GM21423 (cell line): ENCODE measurements around the gene KRTAP2-4.
"Not testable (repeated sequence)": the region's sequence is repeated elsewhere in the genome, so short reads cannot be mapped to it uniquely, and the experiment has no call there.

ENCODE experiments used
- ATAC-seq: cut with Tn5 transposase; IDR thresholded peaks from one replicate; pipeline ENCODE4 v1.9.1; 2021; ENCODE audit warnings: mild to moderate bottlenecking, moderate library complexity; ENCODE audit not compliant: unreplicated experiment

The KRTAP2-4 gene

DNA sequence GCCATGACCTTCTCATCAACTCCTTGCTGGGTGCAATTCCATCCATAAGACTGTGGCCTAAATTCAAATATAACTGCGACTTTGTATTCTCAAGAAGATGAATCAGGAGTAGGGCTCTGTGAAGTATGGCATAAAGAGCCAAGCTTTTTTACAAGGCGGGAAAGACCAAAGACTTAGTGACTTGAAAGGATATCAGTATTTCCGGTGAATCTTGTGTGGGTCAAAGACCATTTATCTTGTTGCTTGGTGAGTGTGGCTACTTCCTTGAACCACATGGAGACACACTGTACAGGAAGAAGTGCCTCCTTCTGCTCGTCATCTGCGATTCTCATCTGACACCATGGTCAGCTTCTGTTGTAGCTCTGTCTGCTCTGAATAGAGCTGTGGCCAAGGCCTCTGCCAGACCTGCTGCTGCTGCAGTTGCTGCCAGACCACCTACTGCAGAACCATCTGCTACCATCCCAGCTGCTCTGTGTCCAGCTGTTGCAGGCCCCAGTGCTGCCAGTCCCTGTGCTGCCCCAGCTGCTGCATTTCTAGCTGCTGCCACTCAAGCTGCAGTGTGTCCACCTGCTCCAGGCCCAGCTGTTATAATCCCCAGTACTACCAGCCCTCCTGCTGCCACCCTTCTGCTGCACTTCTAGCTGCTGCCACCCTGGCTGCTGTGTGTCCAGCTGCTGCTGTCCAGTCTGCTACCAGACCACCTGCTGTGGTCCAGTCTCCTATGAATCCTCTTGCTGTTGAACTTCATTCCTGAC is 6.1 kb upstream of the KRTAP2-4 start:
- ATAC-seq: no peak

DNA sequence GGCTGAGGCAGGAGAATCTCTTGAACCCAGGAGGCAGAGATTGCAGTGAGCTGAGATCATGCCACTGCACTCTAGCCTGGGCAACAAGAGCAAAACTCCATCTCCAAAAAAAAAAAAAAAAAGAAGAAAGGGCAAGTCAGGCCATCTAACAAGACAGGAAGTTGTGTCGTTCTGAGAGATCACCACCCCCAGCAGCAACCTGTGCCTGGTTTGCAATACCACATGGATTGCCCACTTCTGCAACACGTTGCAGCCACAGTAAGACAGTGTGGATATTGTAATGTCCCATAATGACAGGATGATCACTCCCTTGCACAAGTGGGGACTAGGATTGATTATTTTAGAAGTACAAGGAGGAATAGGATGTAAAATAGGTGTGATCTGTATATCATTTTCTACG is 3.4 kb upstream of the KRTAP2-4 start:
- no peak for ATAC-seq

DNA sequence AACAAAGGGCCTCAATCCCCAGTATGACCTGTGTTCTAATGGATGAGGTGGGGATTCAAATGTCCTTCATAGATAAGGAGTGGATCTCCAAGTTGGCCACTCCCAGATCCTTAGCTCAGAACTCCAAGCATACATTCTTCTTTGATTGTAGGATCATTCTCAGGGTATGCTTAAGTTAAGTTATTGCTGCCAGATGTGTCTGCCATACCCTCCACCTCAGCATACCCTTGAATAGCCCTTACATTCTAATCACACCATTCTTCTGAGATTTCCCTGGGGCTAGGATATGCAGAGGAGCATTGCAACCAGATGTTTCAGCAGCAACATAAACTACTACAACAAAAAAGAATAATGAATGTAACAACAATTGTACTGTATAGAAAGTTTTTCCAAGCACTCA is 1.6 kb upstream of the KRTAP2-4 start:
- ATAC-seq: no peak

DNA sequence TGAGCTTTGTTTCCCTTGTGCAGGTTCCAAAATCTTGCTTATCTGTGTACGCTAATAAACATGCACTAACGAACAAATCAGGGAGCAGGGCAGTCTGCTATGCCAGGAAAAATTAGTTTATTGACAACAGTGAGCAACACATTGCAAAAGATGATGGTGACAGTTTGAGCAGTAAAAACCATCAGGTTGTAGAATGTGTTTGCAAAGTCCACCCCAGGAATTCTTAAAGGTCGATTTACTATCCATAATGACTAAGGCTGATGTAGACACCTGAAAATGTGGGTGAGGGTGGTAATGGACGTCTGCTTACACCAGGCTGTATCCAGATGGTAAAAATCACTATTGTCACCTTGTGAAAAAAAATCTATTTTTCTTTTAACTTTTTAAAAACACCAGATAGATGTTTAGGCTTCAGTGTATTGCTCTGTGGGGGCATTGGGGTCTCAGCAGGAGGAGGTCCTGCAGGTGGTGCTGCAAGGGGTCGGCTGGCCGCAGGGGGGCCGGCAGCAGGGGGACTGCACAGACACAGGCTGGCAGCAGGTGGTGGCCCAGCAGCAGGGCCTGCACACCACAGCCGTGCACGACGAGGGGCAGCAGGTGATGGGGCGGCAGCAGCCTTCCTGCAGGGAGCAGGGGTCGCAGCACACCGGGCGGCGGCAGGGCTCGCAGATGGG is 526 bp downstream of the KRTAP2-4 start:
- not testable (repeated sequence) for ATAC-seq

DNA sequence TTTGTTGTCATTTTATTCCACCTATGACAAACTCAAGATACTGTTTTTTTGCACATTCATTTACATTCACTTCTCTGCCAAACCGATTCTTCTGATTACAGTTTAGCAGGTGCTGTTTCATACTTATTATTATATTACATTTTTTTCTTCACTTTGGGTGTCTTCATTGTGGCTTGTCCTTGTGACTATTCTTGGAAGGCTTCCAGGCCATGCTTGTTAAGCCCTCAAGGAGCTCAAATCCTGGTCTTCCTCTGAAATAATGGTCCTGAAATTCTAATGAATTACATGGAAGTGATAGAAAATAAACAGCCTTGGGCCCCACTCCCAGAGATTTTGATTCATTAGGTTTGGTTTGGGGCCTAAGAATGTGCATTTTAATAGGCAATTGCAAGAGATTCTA is 1.4 kb downstream of the KRTAP2-4 start:
- ATAC-seq: no peak

DNA sequence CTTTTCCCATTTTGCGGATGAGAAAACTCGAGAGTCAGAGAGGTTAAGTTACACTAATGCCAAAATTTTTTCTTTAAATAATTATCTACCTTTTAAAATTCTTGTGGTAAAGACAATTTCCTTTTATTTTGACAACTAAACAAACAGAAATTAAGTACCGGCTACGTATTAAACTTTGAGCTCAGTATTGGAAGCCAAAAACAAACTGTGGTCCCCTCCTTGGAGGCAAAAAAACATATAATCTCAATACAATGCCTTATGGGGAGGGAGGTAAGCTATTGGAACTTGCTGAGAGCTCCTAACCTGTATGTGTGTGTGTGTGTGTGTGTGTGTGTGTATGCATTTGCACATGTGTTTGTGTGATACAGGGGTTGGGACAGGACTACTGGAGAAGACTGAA is 2.2 kb downstream of the KRTAP2-4 start:
- ATAC-seq: no peak

DNA sequence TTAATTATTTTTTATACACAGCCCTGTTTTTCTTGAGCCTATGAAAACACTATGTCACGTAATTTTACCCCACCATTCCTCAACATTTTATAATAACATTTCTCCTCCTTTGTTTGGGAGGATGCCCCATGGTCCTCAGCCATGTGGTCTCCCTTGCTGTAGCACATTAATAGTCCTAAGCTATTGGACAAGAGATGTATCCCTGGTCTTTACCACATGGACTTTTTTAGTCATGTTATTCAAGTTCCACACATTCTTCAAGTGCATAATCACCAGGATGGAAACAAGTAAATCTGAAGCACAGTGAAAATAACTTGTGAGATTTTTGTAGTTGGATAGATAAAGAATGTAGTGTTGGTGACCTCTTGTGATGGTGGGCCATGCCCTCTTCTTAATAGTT is 3.7 kb downstream of the KRTAP2-4 start:
- ATAC-seq: no peak

DNA sequence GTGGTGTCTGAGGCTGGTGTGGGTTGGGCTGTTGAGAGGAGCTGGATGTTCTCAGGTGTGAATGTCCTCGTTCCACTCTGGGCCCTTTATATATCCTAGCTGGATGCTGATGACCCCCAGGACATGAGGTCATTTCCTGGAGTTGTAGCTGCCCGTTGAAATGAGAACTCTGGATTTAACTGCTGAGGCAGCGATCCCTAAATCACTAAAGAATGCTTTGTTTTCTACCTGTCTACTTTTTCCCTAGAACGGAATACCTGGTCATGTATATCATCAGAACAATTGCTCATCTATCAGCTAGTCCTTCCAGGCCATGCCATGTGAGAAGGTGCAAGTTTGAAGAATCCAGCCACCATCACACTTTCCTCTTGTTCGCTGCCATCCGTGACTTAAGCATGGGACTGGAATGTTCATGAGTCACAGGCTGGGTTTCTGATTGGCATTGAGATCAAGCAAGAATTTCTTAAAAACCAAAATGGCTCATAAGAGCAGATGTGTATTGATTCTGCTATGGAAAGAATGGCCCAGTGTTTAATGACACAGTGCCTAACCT is 5.6 kb downstream of the KRTAP2-4 start, which contains the start of gene KRTAP2-3:
TSS of gene KRTAP2-3 (minus strand) at position 63 of the 553 bp plus-strand sequence. CDS start 64 bp downstream, outside the sequence.
- ATAC-seq: no peak

DNA sequence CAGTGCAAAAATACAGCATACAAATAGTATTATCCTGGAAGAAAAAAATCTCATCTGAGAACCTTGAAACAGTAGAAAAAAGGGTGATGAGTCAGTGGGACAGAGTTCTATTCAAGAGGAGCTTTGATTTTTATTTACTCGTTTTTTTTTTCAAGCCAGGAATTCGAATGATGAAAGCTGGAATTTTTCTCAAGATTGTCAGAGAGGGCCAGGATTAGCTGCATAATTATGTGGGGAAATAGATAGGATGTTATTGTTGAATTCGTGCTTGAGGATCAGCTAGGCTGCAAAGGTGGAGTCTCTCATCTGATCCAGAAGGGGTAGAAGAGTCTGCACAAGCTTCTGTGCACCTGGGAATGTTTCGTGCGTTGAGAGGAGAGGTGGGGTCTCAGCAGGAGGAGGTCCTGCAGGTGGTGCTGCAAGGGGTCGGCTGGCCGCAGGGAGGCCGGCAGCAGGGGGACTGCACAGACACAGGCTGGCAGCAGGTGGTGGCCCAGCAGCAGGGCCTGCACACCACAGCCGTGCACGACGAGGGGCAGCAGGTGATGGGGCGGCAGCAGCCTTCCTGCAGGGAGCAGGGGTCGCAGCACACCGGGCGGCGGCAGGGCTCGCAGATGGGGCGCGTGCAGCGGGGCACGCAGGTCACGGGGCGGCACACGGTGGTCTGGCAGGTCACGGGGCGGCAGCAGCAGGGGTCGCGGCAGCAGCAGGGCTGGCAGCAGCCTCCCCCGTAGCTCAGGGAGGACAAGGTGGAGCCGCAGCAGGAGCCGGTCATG is 6.2 kb downstream of the KRTAP2-4 start:
- ATAC-seq: not testable (repeated sequence)

DNA sequence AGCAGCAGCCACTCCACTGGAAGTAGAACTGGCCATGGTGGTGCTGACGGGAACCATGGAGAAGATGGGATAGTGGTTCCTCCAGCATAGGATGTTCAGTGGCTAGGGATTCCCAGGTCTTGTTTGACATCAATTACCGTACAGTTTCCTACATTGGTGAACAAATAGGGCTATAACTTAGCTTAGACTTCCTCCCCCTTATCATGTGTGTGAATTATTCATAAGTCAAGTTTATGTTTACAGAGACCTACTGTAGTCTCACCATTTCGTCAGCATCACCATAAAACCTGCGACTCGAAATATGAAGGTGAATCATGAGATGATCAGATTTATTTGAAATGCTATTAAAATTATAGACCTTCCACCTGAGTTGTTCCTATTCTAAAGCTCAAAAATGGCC is 6.9 kb downstream of the KRTAP2-4 start:
- no peak for ATAC-seq

DNA sequence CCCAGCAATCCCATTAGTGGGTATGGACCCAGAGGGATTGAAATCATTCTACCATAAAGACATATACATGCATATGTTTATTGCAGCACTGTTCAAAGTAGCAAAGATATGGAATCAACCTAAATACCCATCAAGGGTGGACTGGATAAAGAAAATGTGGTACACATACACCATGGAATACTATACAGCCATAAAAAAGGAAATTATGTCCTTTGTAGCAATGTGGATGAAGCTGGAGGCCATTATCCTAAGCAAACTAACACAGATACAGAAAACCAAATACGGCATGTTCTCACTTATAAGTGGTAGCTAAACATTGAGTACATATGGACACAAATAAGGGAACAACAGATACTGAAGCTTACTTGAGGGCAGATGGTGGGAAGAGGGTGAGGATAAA is 8.1 kb downstream of the KRTAP2-4 start:
- no peak for ATAC-seq

DNA sequence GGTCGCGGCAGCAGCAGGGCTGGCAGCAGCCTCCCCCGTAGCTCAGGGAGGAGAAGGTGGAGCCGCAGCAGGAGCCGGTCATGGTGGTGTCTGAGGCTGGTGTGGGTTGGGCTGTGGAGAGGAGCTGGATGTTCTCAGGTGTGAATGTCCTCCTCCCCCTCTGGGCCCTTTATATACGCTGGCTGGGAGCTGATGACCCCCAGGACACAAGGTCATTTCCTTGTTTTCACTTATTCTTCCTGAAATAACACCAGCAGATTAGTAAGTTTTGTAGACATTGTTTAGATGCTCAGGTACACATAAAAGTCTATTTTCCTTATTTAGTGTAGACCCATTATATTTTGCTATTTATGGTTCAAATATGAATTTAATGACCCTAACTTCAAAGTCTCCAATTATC is 10.5 kb downstream of the KRTAP2-4 start, which contains the start of gene KRTAP2-2:
TSS of gene KRTAP2-2 (minus strand) at position 101 of the 400 bp plus-strand sequence. CDS start at position 82, 19 bp downstream.
- not testable (repeated sequence) for ATAC-seq

DNA sequence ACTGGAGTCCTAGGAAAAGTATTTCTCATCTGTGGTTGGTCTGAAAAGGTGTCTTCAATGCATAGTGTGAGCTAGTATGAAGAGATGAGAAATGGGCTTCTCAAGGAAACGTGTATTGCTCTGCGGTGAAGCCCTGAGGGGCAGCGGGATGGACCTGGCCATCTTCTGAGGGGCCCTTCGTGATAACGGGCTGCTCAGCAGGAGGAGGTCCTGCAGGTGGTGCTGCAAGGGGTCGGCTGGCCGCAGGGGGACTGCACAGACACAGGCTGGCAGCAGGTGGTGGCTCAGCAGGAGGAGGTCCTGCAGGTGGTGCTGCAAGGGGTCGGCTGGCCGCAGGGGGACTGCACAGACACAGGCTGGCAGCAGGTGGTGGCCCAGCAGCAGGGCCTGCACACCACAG is 11.1 kb downstream of the KRTAP2-4 start:
- not testable (repeated sequence) for ATAC-seq

DNA sequence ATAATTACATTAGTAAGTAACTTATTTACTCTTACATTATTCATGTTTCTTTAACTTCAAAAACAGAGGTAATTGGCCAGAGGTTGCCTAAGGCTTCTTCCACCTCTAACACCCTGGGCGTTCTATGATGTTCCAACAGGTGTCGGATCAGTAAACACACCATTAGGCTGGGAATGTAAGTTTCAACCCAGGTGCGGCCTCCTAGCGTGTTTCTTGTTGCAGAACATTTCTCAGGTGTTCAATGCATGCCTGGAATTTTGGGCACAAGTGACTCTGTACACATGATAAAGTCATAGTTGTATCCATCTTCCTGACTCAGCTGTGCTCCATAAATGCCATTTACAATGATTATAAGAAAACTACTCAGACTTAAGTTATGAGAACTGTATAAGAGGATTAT is 11.7 kb downstream of the KRTAP2-4 start:
- ATAC-seq: no peak

DNA sequence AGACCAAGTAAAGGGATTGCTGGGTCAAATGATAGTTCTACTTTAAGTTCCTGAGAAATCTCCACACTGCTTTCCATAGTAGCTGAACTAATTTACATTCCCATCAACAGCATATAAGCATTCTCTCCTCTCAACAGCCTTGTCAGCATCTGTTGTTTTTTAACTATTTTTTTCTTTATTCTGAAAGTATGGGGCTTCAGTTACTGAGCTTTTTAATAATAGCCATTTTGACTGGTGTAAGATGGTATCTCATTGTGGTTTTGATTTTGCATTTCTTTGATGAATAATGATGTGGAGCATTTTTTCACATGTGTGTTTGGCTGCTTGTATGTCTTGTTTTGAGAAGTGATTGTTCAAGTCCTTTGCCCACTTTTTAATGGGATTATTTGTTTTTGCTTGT is 13.1 kb downstream of the KRTAP2-4 start:
- no peak for ATAC-seq

DNA sequence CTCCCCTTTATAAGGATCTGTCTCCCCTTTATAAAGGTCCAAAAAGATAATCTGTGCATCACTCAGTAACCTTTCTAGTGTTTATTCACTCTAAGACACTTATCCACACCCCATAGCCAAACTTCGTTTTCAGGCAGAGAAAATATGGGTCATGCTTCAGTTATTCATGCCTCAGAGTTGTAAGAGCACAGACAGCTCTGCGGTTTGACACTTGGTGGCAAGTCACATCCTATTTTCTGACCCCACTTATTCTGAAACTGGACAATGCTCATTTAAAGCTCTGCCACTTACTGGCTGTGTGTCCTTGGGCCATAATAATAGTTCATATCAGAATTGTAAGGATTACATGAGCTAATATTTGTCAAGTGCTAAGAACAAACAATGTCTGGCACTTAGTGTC is 16.6 kb downstream of the KRTAP2-4 start:
- ATAC-seq: no peak

DNA sequence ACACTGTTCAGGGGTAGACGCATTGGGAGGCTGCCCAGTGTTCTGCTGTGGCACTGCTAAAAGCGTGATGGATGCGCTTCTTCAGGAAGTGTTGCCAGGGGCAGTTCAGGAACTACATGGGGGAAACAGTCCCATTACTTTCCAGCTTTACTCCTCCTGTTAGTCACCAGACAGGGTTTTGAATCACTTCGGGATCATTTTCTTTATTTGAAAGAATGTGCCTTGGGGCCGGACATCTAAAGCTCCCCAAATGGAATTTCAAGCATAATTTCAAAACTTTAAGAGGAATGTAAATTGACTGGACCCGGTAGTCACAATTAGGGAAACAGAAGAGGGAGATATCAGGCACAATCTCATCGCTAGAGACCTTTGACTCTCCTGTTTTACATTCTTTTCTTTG is 17.2 kb downstream of the KRTAP2-4 start:
- no peak for ATAC-seq

DNA sequence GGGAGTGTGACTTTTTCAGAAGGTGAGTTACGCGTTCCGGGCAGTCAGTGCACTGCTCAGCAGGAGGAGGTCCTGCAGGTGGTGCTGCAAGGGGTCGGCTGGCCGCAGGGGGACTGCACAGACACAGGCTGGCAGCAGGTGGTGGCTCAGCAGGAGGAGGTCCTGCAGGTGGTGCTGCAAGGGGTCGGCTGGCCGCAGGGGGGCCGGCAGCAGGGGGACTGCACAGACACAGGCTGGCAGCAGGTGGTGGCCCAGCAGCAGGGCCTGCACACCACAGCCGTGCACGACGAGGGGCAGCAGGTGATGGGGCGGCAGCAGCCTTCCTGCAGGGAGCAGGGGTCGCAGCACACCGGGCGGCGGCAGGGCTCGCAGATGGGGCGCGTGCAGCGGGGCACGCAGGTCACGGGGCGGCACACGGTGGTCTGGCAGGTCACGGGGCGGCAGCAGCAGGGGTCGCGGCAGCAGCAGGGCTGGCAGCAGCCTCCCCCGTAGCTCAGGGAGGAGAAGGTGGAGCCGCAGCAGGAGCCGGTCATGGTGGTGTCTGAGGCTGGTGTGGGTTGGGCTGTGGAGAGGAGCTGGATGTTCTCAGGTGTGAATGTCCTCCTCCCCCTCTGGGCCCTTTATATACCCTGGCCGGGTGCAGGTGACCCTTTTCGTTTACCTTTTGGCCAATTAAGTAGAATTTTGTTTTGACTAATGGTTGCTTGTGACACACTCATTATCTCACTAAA is 18.8 kb downstream of the KRTAP2-4 start, which contains the start of gene KRTAP2-1:
TSS of gene KRTAP2-1 (minus strand) at position 582 of the 731 bp plus-strand sequence. CDS start at position 533, 49 bp downstream.
- ATAC-seq: not testable (repeated sequence)

DNA sequence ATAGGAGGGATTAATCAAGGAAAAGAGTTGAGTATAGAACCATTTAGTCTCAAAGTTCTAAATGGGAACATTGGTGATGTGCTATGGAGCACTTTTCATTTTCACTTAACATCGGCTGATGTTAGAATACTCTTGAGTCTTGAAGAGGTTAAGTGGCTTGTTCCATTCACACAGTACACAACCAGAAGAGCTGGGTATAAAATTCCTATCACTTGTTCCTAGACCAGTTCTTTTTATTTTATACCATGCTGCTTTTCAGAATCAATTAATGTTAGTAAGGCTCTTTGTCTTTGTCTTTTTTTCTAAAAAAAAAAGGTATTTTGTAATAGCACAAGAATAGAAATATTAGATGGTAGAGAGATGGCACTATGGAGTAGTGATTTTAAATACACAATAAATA is 22.7 kb downstream of the KRTAP2-4 start:
- ATAC-seq: no peak
